AG10803 (cell line): ENCODE data around the gene PTPN9.
A peak's percentile ranks its signal among the peaks of the same experiment; 100 is the strongest.

Experiments
- DNase-seq: peaks from one replicate; pipeline ENCODE4 v3.0.0; 2010; ENCODE audit warnings: low read depth
- H3K4me3 ChIP-seq: 2 replicates; pipeline ENCODE4 v1.5.1; 2011; ENCODE audit warnings: mild to moderate bottlenecking, low read length, control low read depth
- CTCF ChIP-seq: conservative IDR thresholded peaks from 2 replicates; pipeline ENCODE4 v1.5.1; 2011; ENCODE audit warnings: mild to moderate bottlenecking, low read length, control low read depth, inconsistent platforms

PTPN9 gene

GRCh38 chr15:75606711-75607699 is 27.9 kb upstream of the PTPN9 start:
- peak; percentile 45 for DNase-seq
- no peak for TF ChIP-seq CTCF
- H3K4me3 ChIP-seq, result no peak overlapping the region

DNA sequence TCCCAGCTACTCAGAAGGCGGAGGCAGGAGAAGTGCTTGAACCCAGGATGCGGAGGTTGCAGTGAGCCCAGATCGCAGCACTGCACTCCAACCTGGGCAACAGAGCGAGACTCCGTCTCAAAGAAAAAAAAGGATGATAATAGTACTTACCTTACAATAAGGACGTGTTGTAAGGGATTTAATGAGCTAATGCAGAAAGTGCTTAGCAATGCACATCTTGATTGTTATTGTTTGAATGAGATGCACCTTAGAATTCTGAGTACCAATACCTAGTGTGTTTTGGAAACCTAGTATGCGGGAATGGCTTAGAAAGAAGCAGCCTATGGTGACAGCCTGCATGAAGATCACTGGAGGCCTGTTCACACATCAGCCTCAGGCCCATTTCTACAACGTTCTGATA is 26.9 kb upstream of the PTPN9 start:
- DNase-seq, result no peak
- no peak overlapping the region for H3K4me3 ChIP-seq
- TF ChIP-seq CTCF, result no peak

GRCh38 chr15:75599401-75599800 is 20.3 kb upstream of the PTPN9 start:
- H3K4me3 ChIP-seq, result no peak overlapping the region
- no peak for TF ChIP-seq CTCF

GRCh38 chr15:75598361-75598760 is 19.2 kb upstream of the PTPN9 start:
- no peak for DNase-seq
- TF ChIP-seq CTCF, result no peak
- H3K4me3 ChIP-seq, result no peak overlapping the region

More at GRCh38 chr15:75599401-75599800, 20.3 kb upstream of the PTPN9 start:
- DNase-seq, result peak; percentile 37

DNA sequence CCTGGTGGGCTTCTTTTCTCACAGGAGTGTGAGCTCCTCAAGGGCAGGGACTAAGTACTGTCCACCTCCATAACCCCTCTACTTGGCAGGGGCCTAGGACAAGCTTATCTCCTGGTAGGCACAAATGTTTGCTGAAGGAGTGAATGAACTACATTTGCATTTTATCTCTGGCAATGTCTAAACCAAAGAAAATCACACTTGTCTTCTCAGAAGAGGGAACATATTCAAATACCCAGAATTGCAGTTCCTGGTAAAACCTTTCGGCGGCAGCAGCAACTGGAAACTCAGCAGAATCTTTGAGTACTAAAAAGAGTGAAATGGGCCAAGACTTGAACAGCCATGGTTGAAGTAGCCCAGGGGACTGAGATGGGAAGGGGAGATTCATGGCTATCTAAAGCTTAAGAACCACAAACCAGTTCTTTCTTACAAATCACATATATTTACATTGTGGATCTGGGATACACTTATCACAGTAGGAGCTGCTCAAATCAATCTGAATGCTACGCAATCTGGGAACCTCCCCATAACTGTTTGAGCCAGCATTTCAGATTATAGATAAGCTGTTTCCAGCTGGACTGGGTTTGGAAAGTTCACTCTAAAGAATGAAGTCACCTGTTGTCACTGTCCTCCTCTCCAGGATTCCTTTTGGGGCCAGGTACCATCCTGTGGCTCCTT is 18.7 kb upstream of the PTPN9 start:
- H3K4me3 ChIP-seq, result no peak overlapping the region
- no peak for DNase-seq
- peak; percentile 53 for TF ChIP-seq CTCF

- no peak for TF ChIP-seq CTCF
- no peak for DNase-seq
- H3K4me3 ChIP-seq, result no peak overlapping the region
Observed at GRCh38 chr15:75596703-75597345, 17.7 kb upstream of the PTPN9 start.
